ENCODE results near the gene MEG3.

The MEG3 gene

DNA sequence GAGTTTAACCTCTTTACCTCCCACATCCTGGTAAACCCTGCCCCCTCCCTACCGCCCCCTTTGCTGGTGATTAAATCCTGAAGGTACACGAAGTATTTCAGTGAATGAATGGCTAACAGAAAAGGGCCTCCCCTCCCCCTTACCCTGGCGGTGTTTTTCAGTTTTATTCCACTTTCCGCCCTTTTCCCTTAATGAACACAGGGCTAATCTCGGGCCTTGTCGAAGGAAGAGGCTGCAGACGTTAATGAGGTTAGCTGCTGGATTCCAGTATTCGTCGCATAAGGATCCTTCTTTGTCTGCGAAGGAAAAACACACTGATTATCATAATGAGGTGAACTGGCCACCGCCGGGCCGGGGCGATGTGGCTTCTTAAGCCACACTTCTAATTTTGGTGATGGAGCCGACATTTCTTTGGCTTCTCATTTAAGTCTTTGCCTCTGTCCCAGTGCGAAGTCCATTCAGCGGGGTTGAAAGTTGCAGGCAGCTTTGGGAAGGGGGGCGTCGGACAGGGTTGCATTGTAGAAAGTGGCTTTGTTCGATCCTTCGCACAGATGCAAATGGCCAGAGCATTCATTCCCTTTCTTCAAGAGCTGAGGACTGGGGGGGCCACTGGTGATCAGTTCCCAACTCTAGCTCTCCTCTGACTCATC lies 6.5 kb downstream of the MEG3 start:
- no peak for DNase-seq (ENCODE audit: low spot score)

- DNase-seq (ENCODE audit: low spot score) = no peak
Observed at GRCh38 chr14:100834082-100834793, 8.3 kb downstream of the MEG3 start.

DNA sequence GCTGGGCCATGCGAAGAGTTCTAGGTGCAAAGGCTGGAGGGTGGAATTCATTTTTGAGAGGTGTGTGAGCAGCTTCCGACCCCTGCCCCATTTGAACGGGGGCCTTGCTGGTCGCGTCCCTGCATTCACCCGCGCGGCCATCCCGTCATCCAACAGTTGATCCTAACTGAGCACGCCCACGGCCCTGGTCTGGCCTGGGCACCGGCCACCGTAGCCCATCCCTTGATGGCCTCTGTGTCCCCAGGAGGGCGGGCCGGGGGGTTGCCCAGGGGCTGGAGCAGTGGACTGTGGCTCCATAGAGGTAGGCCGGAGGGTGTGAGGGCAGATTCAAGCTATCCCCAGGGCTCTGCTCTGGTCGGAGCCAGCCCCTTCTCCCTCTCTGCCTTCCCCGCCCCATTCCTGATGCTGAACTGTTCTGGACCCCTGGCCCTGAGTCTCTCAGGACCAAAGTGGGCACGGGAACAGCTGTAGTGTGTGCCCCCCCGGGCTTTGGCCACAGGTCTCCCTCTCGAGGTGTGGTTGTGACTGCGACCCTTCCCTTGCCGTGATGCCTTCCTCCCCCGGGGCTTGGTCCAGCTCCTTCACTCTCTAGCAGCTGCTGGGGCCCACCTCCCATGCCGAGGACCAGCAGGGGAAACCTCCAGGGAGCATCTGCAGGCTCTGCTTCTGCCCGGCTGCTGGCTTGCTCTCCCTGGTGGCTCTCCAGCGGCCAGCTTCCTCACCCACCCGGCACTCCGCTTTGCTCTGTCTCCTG lies 9.1 kb downstream of the MEG3 start:
- no peak for DNase-seq (ENCODE audit: low spot score)

DNA sequence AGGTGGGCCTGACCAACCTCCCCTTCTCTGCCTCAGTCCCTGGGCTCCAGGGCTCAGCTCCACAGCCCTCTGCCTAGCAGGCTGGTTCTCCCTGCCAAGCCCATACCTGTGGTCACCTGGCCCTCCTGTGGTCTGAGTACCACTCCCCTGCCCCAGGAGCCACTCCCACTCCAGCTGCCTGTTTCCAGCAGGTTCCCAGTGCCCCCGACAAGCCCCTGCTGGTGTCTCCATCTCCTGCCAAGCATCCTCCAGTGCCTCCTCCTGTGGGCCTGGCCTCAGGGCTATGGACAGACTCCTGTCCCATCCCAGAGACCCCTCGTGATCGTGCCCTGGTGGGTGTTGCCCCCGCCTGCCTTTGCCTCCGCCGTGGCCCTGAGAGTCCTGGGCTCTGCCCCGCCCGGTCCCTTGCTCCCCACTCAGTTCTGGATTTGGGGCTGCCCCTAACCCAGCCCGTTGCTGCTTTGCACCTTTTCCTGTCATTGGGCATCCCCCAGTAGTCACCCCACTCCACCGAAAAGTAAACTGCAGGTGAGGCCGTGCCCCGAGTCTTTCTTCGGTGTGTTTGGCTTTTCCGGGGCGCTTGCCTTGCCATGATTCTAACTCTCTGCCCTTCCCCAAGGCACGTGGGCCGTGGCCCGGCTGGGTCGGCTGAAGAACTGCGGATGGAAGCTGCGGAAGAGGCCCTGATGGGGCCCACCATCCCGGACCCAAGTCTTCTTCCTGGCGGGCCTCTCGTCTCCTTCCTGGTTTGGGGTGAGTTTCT lies 9.8 kb downstream of the MEG3 start:
- no peak for DNase-seq (ENCODE audit: low spot score)

DNA sequence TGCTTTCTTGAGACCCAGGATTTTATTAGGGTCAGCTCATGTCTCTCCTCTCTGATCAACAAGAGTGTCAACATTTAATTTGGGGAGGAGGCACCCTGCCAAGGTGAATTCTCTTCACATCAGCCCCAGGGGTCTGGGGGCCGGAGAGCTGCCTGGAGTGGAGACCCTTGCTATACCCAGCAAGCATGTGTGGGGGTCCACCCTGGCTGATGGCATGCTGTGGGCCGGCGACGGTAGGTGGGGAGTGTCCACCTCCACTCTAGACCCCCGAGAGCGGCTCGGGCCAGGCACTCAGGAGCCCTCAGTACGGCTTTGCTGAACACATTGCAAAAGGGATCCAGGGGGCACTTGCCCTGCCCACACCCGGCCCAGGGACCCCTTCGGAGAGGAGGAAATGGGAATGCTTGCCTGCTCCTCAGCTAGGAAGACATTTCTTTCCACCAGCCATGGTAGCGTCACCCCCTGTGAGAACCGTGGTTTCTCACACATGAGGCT lies 10.4 kb downstream of the MEG3 start:
- DNase-seq (ENCODE audit: low spot score) = no peak

- DNase-seq (ENCODE audit: low spot score) = no peak
Observed at GRCh38 chr14:100836941-100837804, 11.3 kb downstream of the MEG3 start.

DNA sequence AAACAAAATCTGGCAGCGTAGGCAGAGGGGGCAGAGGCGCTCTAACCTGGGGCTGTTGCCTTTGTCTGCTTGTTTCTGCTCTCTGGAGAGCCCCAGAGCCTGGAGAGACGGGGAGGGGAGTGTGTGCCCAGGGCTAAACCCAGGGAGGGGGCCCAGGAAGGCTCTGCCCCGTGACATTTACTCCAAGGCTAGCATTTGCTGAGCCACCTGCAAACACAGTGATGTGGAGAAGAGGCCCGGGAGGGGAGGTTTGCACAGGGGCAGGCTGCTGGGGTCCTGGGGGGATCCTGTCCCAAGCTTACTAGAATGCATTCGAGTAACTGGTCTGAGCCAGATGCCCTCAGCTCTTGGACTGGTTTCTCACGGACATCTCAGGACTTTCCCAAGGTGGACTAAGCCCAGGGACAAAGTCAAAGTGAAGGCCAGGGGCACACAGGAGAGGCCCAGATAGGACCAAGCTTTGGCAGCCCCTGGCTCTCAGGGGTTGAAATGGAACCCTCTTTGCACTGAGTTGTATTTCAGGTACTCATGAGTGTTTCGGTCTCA lies 12.0 kb downstream of the MEG3 start:
- no peak for DNase-seq (ENCODE audit: low spot score)

DNA sequence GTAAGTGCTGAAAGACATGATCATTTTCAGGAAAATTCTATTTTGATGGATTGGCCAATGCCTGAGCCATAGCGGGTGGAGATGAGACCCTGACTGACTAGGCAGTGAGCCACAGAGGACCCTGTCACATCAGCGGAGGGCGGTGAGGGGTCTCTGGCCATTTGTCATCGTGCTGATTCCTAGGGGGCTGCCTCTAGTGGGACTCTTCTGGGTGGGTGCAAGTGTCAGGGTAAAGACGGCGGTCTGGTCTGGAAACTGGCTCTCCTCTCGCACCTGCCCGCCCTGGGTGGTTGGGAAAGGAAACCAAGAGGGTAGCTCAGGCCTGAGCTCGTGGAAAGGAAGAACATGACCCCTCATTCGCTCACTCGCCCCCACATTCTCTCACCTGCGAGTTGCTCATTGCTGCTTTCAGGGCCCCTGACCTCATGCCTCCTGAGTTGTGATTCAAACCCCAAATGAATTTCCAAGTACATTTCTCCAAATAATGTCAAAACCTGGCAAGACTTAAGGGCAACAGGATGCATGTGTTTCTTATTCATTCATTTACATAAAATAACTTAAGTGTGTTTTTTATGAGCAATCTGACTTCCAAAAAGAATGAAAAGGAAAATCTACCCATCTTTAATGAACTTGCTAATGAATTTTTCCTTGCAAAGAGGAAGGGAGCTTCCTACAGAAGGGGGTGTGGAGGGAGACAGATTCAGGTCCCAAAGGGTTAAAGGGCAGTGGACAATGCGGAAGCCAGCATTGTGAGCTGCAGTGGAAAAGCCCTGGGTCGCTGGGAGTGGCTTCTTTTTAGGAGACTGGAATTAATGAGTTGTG lies 12.8 kb downstream of the MEG3 start:
- no peak for DNase-seq (ENCODE audit: low spot score)

DNA sequence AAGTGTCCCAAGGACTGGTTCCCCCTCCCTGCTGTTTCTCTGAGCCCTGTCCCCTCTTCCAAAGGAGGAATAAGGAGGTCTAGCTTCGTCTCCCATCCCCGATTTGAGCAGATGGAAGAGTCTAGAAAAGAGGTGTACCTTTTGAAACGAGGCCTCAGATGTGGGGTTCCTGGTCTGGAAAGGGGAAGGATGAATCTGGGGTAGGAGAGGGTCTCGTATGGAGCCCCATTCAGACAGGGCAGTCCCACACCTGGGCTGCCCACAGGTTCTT lies 13.3 kb downstream of the MEG3 start:
- DNase-seq (ENCODE audit: low spot score) = no peak

GRCh38 chr14:100839681-100840111 lies 13.8 kb downstream of the MEG3 start:
- DNase-seq (ENCODE audit: low spot score) = no peak

DNA sequence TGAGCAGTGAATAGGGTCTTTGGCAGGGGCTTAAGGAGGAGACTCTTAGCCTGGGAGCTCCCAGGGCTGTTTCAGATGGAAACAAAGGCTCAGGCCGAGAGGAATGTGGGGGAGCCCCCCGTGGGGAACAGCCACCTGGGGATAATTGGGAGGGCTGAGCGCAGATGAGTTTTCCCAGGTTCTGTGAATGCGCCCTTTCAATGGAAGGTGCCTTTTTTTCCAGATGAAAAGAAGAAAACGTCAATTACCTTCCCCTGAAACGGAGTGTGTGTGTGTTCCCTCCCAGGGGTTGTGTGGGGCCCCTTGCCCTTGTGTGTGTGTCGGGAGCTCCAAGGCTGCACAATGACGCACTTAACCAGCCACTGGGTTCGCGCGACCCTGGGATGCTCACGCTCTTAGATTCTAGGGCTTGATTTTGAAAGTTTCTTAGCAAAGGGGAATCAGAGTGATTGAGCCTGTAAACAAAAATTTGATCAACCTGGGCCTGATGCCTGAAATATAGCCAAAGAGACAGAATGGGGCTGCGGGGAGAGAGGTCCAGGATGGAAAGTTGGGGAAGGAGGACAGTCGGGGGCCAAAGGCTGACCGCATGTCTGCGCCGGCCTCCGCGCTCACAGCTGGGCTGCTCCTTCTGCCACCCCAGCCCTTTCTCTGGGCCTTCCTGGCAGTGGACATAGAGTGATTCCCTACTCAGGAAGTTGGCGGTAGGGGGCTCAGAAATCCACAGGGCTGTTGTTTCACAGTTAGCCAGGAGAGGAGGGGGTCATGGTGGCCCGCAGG lies 14.6 kb downstream of the MEG3 start:
- no peak for DNase-seq (ENCODE audit: low spot score)

DNA sequence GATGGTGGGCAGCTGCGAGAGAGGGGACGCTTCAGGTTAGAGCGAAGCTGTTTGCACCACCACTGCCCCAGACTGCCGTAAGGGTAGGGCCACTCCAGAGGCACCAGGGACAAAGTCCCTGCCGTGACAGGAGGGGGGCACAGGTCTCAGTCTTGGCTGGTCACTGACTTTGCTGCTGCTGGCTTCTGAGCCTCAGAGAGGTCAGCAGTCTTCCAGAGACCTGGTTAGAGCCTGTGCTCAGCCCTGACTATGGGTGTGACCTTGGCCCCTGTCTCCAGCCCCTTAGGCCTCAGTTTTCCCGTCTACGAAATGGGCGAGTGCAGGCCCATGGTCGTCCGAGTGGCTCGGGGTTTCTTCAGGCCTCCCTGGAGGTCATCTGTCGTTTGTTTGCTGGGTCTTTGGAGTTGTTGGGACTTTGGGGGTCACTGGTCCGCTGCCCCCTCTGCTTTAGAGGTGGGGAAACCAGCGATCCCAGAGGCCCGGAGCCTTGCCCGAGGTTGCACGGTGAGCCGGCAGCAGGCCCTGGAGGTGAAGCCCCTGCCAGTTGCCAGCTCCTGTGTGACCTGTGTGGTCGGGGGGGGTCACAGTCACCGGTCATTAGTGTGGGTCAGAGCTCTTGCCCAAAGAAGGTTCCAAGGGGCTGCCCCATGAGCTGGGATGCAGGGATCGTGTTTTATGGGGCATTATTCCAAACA lies 15.3 kb downstream of the MEG3 start:
- no peak for DNase-seq (ENCODE audit: low spot score)

- DNase-seq (ENCODE audit: low spot score) = no peak
Observed at GRCh38 chr14:100841761-100842403, 16.0 kb downstream of the MEG3 start.

DNA sequence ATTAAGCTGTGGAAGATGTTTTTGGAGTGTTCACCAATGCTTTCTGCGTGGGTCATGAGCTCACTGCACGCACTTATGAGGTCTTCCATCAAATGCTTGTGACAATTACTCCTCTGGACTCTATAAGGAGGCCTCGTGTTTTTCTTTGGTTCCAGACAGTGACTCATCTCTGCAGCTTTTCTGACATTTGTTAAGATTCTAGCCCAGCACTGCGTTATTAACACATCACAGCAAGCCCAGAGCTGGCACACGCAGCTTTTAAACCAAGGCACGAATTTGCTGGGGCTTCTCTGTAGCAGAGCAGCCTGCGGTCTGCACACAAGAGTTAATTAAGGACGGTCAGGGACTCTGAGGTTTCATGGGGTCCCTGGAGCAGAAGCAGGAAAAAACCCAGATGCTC lies 16.9 kb downstream of the MEG3 start:
- no peak for DNase-seq (ENCODE audit: low spot score)

- no peak for DNase-seq (ENCODE audit: low spot score)
Observed at GRCh38 chr14:100844082-100844408, 18.1 kb downstream of the MEG3 start.

DNA sequence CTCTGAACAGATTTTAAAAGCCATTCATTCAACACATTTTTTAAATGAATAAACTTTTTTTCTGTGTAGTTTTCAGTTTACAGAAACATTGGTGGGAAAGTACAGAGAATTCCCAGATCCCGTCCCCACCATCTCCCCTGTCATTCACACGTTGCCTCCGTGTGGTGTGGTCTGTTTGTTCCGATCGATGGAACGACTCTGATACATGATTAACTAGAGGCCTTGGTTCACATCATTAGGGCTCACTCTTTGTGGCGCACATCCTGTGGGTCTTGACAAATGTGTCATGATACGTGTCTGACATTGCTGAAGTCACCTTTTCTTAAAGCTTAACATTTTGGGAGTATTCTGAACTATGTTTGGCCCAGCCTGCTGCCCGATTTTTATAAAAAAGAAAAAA lies 18.5 kb downstream of the MEG3 start:
- no peak for DNase-seq (ENCODE audit: low spot score)

- no peak for DNase-seq (ENCODE audit: low spot score)
Observed at GRCh38 chr14:100844846-100845245, 18.9 kb downstream of the MEG3 start.

GRCh38 chr14:100845341-100845740 lies 19.4 kb downstream of the MEG3 start:
- no peak for DNase-seq (ENCODE audit: low spot score)

All from RKO (cell line).